HG03175 (cell line): ENCODE measurements around the gene SIPA1L3.
"Not testable (repeated sequence)": the region's sequence is repeated elsewhere in the genome, so short reads cannot be mapped to it uniquely, and the experiment has no call there.

Experiments used
- ATAC-seq: cut with Tn5 transposase; IDR thresholded peaks from one replicate; pipeline ENCODE4 v1.9.1; 2021; ENCODE audit warnings: mild to moderate bottlenecking, moderate library complexity; ENCODE audit not compliant: unreplicated experiment

SIPA1L3 gene

DNA sequence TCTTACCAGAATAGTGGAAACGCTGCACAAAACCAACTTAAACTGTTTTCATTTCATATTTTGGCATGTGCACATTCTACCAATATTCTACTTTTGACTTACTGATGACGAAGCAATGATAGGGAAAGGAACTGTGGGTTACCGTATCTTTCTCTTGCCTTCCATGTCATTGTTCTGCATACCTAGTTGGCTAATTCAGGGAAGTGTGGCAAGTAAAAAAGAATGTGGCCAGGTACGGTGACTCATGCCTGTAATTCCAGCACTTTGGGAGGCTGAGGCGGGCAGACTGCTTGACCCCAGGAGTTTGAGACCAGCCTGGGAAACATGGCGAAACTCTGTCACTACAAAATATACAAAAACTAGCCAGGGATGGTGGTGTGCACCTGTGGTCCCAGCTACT, 108.2 kb downstream of the SIPA1L3 start:
- ATAC-seq = no peak

DNA sequence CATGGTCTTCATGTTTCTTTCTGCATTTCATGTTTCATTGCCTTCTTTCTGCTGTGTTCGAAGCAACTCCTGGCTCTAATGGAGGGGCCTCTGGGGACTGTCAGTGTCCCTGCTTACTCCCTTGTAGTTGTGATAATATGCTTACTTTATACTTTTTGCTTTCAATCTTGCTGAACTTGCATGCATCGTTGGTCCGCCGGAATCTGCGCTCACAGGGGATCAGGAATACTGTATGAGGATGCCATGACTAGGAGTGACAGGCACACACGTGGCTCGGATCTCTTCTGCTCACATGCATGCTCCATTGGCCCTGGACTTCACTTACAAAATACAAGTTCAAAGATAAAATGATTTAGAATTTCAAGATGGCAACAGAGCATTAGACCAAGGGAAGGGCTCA, 108.8 kb downstream of the SIPA1L3 start:
- no peak for ATAC-seq

DNA sequence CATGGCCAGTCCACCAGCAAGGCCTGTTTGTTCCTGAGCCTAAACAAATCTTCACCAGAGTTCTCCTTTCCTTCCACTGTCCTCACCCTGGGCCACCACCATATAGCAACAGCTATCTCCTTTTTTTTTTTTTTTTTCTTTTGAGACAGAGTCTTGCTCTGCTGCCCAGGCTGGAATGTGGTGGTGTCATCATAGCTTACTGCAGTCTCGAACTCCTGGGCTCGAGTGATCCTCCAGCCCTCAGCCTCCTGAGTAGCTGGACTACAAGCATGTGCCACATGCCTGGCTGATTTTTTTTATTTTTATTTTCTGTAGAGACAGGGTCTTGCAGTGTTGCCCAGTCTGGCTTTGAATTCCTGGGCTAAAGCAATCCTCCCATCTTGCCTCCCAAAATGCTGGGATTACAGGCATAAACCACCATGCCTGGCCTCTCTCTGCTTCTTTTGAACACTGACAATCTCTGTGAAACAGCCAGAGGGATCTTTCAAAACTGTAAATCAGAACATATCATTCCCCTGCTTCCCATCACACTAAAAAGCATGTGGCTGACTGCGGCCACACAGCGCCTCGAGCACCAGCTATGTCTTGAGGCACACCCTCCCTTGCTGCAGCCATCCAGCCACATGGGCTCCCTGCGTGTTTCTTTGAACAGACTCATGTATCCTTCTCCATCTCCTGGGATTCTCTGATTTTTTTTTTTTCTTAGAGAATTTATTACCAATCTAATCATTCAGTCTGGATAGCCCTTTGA, 110.6 kb downstream of the SIPA1L3 start:
- no peak for ATAC-seq

DNA sequence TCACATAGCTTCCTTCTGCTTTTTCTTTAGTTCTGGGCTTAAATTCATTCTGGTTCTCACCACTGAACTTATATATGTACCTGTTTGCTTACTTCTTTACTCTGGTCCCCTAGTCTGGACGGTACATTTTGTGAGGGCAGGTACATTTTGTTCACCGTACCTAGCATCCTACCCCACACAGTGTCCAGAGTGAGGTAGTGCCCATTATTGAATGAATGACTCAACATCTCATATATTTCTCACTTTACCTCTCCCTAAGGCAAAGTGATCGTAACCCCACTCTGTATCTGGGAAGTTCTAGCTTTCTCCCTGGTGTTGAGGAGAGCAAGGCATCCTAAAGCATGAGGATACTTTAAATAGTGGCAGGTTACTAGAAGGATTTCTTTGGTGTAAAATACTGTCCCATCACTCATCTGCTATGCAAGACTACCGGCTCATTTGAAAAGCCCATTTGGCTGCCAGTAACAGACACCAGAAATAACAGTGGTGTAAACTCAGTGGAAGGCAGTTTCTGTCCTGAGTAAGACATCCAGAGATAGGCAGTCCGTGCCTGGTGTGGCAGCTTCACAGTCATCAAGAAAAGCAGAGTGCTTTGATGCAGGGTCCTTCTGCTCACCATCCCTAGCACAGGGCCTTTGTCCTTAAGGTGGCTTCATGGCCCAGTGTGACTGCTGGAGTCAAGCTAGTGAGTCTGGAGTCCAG, 111.8 kb downstream of the SIPA1L3 start:
- ATAC-seq = no peak

DNA sequence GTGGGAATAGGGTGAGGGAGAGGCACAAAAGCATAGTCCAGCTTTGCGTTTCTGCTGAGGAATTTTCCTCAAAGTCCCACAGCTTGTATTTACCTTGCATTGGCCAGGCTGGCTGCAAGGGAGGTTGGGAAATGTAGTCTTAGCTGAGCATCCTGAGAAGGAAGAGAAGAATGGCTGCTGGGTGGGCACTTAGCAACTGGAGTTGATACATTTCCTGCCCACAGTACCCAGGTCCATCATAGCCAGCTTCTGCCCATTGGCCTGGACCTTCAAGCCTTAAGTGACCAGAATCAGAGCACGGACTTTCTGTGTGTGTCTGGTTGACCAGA, 112.4 kb downstream of the SIPA1L3 start:
- ATAC-seq = no peak

DNA sequence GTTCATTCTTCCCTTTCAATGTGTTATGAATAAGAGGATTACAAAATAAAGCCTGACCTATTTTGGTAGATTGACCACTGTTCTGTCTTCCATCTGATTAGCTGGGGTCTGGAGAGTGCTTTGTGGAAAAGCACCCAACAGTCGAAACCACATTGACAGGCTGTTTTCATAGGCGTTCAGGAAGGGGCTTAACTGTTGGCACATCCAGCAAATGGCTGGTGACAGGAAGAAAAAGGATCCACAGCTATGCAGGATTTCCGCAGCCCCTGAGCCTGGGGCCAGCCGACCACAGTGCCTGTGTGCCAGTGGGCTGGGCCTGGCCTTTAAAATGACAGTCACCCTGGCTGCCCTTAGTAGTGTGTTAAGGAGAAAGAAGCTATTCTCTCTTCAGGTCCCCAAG, 113.3 kb downstream of the SIPA1L3 start:
- ATAC-seq = no peak

DNA sequence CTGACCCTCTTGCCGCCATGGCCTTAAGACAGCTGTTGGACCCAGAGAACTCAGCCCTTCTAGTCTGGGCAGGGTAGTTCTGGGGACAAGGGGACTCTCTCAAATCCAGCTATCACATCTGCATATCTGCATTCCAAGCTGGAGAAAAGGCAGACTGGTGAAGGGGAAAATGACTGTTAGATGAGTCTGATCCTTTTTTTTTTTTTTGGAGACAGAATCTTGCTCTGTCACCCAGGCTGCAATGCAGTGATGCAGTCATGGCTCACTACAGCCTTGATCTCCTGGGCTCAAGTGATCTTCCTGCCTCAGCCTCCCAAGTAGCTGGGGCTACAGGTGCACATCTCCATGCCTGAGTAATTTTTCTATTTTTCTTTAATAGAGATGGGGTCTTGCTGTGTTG, 114.3 kb downstream of the SIPA1L3 start:
- no peak for ATAC-seq

DNA sequence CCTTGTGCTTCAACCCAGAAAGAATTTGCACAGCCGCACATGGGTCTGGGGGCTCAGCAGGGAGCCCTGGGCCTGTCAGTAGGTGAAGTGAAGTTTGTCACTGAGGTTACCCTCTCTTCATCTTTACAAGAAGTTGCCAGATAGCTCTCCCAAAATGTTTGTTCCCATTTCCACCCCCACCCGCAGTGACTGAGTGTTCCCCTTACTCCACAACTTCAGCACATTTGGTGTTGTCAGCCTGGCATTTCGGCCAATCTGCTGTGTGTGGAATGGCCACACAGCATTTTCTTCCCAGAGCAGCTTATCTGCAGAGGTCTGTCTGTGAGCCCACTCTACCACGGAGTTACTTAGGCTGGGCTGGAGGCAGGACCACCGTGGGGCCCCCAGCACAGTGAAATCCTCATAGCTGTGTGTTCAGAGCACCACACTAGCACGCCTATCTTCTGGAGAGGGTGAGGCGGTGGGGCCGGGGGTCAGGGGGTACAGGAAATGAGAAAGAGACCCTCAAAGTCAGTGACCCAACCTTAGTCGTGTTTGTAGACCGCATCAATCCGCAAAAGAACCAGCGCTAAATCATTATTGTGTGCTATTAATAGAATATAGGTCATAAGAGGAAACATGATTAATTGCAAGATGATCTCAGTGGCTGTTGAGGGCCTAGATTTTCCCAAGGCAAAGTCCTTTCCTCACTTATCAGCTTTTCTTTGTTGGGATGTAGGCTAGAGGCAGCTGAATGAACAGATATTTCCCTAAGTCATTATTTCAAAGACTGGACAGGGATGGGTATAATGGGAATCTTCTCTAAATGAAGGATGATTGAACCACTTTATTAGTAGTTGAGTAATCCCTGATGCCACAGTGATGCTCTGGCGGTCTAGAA, 116.0 kb downstream of the SIPA1L3 start:
- no peak for ATAC-seq

DNA sequence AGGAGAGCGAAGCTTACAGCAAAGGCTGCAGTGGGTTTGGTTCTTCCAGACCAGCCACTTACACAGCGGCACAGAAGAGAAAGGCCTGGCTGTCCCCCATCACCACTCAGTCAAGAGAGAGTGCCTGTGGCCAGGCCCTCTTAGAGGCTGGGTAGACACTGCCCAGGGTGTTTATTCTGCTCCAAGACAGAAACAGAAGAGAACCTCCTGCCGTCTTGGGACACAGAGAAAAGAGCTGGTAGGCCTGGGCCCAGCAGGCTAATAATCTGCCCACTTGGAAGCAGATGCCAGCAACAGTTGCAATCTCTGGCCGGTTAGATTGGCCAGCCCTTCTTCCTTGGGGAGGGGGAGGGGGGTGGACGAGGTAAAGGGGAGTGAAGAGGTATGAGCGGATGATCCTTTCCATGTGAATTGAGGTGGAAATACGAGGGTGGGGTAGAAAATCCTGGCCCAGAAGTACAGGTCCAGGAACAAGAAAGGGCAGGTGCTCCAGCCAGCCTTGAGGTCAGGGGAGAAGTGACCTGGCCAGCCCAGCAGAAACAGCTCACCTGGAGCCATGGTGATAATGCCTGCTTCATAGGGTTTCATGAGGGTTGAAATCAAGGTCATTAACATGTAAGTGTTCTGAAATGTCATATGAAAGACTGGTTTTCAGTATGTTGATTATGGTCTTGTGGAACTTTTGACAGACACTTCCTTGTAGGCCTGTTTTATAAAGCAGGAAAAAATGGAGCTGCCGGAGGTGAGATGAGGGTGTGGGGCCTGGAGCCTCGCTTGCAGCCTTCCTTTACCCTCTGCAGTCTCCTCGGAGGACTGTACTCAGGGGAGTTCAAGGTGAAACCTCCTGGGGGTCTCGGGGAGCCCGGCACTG, 116.9 kb downstream of the SIPA1L3 start:
- no peak for ATAC-seq

DNA sequence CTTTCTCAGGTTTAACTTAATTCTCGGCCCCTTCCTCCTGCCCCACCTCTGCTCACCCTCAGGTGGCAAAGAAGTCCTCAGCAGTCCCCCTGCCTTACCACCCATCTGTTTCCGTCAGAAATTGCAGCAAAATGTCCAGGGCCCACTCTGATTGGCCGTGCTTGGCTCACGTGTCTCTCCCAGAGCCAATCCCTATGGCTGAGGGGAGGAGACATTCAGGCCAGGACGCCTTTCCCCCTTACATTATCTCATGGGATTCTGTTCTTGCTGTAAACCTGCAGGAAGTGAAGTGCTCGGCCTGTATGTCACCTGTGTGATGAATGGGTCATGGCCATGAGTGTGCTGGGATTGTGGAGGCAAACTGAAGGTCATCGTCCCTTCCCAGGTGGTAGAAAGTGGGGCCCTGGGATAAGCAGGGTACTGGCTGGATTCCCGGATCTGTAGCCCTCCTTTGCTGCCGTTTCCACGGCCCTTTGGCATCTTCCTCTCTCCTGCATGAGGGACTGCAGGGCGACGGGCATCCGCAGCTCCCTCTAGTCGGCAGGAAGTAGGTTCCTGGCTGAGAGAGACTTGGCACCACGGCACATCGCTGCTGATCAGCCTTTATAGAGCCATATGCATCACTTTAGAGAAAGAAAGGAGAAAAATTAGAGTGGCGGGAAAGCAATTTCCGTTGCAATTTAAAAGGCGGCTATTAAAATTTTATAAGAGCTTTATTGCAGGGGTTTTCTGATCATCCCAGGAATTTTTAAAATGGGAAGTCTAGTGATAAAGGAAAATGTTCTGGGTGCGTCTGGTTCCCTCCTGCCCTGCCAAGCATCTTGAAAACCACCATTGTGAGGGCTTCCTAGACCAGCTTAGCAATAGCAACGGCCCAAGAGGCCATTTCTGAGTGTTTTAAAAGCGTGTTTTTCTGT, 118.2 kb downstream of the SIPA1L3 start:
- ATAC-seq = no peak

DNA sequence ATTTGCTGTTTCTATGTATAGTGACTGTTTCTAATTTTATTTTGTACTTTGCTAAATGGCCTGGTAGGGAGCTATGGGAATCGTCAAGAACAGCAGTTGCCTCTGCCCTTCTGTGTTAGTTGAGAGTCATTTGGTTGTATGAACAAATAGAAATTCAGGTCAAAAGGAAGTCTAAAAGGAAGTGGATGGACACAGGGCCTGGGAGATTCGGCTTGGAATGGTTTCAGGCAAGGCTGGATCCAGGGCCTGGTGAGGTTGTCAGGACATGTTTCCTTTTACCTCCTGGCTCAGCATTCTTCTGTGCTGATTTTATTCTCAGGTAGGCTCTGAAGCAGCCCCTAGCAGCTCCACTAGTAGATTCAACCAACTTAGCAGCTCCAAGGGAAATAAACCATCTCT, 118.9 kb downstream of the SIPA1L3 start:
- no peak for ATAC-seq

DNA sequence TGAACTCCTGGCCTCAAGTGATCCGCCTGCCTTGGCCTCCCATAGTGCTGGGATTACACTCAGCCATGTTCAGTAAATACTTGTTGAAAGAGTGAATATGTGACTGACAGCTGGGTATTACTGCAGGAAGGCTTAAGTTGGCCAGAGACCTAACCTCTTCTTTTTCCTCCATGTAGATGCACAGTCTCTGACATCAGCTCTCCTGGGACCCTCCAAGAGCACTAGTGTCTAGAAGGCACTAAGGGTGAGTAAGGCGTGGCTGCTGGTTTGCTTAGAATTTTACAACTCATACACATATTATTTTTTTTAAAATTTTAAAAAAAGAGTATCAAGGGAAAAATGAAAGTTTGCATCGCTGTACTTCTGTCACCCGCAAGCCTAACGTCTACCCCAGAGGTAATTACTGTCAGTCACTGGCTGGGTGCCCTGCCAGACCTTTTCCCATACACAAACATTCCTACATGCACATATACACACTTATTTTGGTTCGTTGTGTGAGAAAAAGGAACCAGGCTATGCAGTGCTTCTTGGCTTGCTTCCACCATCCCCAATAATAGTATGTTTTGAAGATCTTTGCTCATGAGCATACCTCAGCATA, 122.0 kb downstream of the SIPA1L3 start:
- ATAC-seq = no peak

DNA sequence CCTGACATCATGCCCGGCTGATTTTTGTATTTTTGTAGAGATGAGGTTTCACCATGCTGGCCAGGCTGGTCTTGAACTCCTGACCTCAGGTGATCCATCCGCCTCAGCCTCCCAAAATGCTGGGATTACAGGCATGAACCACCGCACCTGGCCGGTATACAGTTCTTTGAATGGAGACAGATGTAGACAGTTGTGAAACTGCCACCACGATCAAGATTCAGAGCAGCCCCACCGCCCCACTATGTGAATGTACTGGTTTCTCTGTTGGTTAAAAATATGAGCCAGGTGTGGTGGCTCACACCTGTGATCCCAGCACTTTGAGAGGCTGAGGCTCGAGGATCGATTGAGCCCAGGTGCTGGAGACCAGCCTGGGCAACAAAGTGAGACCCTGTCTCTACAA, 123.0 kb downstream of the SIPA1L3 start:
- ATAC-seq = not testable (repeated sequence)

DNA sequence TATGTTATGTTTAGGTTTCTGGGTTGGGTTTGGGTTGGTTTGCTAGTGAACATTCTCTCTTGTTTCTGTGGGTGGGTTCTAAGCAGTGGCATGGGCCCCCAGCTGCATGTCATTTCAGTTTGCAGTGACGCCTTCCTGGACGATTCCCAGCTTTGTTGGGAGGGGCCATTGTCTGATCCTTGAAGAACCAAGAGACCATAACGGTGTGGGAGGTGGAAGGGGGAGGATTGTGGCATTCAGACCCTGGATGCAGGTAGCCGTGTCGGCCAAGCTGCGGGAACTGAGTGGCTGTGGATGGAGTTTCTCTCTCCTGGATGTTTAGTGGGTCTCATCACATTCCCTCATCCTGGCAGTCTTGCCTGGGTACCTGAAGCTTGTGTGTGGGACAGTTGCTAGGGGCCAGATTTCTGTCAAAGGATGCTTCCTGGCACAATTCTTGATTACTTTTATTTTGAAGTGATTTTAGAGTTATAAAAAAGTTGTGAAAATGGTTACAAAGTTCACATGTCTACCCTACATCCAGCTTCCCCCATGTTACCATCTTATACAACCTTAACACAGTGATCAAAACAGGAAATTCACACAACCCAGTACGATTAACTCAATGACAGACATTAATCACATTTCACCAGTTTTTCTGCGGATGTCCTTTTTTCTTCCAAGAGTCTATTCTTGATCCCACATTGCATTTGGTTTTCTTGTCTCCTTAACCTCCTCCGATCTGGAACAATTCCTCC, 123.8 kb downstream of the SIPA1L3 start:
- no peak for ATAC-seq

DNA sequence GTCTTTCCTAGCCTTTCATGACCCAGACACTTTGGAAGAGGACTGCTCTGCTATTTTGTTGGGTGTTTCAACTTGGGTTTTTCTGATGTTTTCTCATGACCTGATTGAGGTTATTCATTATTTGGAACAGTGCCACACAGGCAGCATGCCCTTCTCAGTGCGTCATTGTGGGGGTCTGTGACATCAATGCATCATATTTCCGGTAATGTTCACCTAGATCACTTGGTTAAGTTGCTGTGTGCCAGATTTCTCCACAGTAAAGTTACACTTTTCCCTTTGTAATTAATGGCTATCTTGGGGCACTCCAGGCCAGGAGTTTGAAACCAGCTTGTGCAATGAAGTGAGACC, 124.4 kb downstream of the SIPA1L3 start:
- ATAC-seq = no peak

DNA sequence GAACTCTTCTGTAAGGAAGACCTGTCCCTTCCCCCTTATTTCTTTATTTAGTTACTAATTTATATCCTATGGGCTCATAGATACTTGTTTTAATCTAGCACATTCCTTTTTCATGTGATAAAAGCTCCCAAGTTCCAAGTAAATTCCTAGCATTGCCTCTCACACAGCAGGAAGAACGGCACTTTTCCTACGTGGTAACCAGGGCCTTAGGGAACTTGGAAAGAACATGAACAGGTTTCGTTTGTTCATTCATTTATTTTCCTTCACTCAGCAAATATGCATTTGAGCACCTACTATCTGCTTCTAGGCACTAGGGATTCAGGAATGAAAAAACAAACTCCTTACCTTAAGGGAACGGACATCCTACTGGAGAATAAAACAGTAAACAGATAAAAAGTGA, 125.1 kb downstream of the SIPA1L3 start:
- ATAC-seq = no peak

DNA sequence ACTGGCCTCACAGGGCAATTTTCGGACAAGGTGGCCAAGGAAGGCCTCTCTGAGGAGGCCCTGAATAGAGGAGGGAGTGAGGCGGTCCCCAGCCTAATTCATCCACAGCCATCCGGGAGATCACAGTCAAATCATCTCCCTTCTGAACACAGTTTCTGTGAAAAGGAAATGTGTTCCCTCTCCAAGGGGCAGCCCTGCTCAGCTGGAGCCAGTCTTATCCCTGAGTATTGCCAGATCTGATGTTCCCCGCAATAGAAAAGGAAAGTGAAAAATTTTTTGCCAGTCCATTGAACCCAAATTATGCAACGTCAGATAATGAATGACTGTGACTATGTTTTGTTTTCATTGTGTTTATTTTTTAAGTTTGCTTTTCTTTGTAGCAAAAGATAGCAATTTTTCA, 125.9 kb downstream of the SIPA1L3 start:
- ATAC-seq = no peak

DNA sequence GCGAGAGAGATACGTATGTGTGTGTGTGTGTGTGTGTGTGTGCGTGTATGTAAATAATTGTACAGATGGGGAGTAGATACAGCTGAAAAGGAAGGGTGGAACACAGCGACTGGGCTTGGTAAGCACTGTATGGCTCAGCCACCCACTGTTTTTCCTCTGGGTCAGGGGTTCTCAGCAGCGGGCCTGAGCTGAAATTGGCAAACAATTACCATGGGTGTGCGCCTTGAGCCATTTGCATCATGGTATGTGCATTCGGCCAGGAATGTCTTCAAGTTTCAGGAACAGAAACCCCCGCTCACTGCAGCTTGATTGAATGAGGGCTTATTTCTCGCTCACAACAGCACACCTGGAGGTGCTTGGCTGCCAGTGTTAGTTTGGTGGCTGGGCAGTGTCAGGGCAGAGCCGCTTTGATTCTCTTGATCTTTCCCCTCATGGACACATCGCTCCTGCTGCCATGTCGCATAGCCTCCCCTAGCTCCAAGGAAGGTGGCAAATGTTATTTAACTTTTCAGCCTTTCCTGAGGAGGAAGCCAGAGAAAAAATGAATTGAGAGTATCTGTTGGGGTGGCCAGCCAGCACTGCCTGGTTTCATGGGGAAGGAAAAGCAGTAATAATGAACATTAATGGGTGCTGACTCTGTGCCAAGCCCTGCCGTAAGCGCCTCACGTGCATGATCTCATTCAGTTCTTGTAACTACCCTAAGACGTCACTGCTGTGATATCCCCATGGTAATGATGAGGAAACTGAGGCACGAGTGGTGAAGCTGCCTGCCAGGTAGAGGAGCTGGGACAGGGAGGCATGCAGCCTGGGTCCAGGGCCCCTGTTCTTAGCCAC, 126.9 kb downstream of the SIPA1L3 start:
- peak; percentile 76 for ATAC-seq
